ENCODE data around the gene REPS1.

The REPS1 gene

GRCh38 chr6:138909511-138909910 lies 78.5 kb downstream of the REPS1 start:
- TF ChIP-seq CTBP1 (IDR thresholded peaks at IDR 0.05; ENCODE audit: borderline replicate concordance) (no peak), TARDBP (IDR thresholded peaks at IDR 0.05) (no peak), LEF1 (IDR thresholded peaks at IDR 0.05; ENCODE audit: borderline replicate concordance) (no peak)
- POLR2A ChIA-PET: no interaction called here
- no peak for DNase-seq (ENCODE audit: extremely low spot score)
- CTCF ChIA-PET: no interaction called here

GRCh38 chr6:138907167-138907566 lies 80.9 kb downstream of the REPS1 start:
- ChIA-PET POLR2A (no interaction called here), CTCF (no interaction called here)
- no peak for DNase-seq (ENCODE audit: extremely low spot score)
- TF ChIP-seq PKNOX1 (IDR thresholded peaks at IDR 0.05): no peak
- TF ChIP-seq ZNF384 (IDR thresholded peaks at IDR 0.05): 0 out of 2 replicates have a peak, but pooled peaks have one; percentile 21
- no peak for TF ChIP-seq L3MBTL2 (conservative IDR thresholded peaks at IDR 0.05)
- no peak for TF ChIP-seq LEF1 (IDR thresholded peaks at IDR 0.05; ENCODE audit: borderline replicate concordance)
- no peak for TF ChIP-seq BHLHE40 (IDR thresholded peaks at IDR 0.05; ENCODE audit: borderline replicate concordance)
- TF ChIP-seq SUZ12 (IDR thresholded peaks at IDR 0.05): no peak
- TF ChIP-seq FOXA1 (IDR thresholded peaks at IDR 0.05): no peak

- POLR2A ChIA-PET: no interaction called here
These were observed 91.0 kb downstream of the REPS1 start for GRCh38 chr6:138897031-138897430.

GRCh38 chr6:138896104-138896756 lies 91.8 kb downstream of the REPS1 start:
- DNase-seq (ENCODE audit: extremely low spot score): no peak
- ChIA-PET POLR2A (no interaction called here), CTCF (no interaction called here)
- TF ChIP-seq FOXM1 (IDR thresholded peaks at IDR 0.05; ENCODE audit: borderline replicate concordance): no peak
- no peak for TF ChIP-seq PKNOX1 (IDR thresholded peaks at IDR 0.05)
- no peak for TF ChIP-seq NFRKB (IDR thresholded peaks at IDR 0.05)
- no peak for TF ChIP-seq SUZ12 (IDR thresholded peaks at IDR 0.05)
- no peak for TF ChIP-seq L3MBTL2 (conservative IDR thresholded peaks at IDR 0.05)
- TF ChIP-seq BHLHE40 (IDR thresholded peaks at IDR 0.05; ENCODE audit: borderline replicate concordance): no peak
- no peak for TF ChIP-seq ZNF384 (IDR thresholded peaks at IDR 0.05)
- no peak for TF ChIP-seq ELF4 (IDR thresholded peaks at IDR 0.05)
- no peak for TF ChIP-seq FOXA1 (IDR thresholded peaks at IDR 0.05)

More at GRCh38 chr6:138897031-138897430, 91.0 kb downstream of the REPS1 start:
- no peak for TF ChIP-seq HDGF (IDR thresholded peaks at IDR 0.05; ENCODE audit: borderline replicate concordance)
- no peak for TF ChIP-seq ARNT (IDR thresholded peaks at IDR 0.05)
- TF ChIP-seq TARDBP (IDR thresholded peaks at IDR 0.05): no peak
- TF ChIP-seq CTBP1 (IDR thresholded peaks at IDR 0.05; ENCODE audit: borderline replicate concordance): no peak
- no peak for TF ChIP-seq FOXK2 (IDR thresholded peaks at IDR 0.05)
- no peak for TF ChIP-seq FOXA1 (IDR thresholded peaks at IDR 0.05)
- TF ChIP-seq ELF4 (IDR thresholded peaks at IDR 0.05): no peak
- no peak for DNase-seq (ENCODE audit: extremely low spot score)
- CTCF ChIA-PET: no interaction called here

GRCh38 chr6:138891255-138891986 lies 96.6 kb downstream of the REPS1 start:
- ChIA-PET CTCF (no interaction called here), POLR2A (no interaction called here)
- TF ChIP-seq SUZ12 (IDR thresholded peaks at IDR 0.05) (no peak), ARNT (IDR thresholded peaks at IDR 0.05) (no peak), BHLHE40 (IDR thresholded peaks at IDR 0.05; ENCODE audit: borderline replicate concordance) (no peak), L3MBTL2 (conservative IDR thresholded peaks at IDR 0.05) (no peak), ZNF384 (IDR thresholded peaks at IDR 0.05) (no peak), FOXM1 (IDR thresholded peaks at IDR 0.05; ENCODE audit: borderline replicate concordance) (no peak), HDGF (IDR thresholded peaks at IDR 0.05; ENCODE audit: borderline replicate concordance) (no peak)
- DNase-seq (ENCODE audit: extremely low spot score): no peak

GRCh38 chr6:138885156-138885819 lies 102.8 kb downstream of the REPS1 start:
- DNase-seq (ENCODE audit: extremely low spot score): no peak
- POLR2A ChIA-PET: no interaction called here
- TF ChIP-seq SP1 (IDR thresholded peaks at IDR 0.05) (no peak), FOXM1 (IDR thresholded peaks at IDR 0.05; ENCODE audit: borderline replicate concordance) (no peak), ELF4 (IDR thresholded peaks at IDR 0.05) (no peak), LEF1 (IDR thresholded peaks at IDR 0.05; ENCODE audit: borderline replicate concordance) (no peak), TARDBP (IDR thresholded peaks at IDR 0.05) (no peak)
- CTCF ChIA-PET: interaction anchor here (0.6 kb wide), 2 partner anchors 75 to 103 kb away, joined by 3 read pairs; no protein-coding TSS in a partner anchor

- no peak for TF ChIP-seq SP1 (IDR thresholded peaks at IDR 0.05)
- TF ChIP-seq L3MBTL2 (conservative IDR thresholded peaks at IDR 0.05): no peak
- no peak for TF ChIP-seq FOXM1 (IDR thresholded peaks at IDR 0.05; ENCODE audit: borderline replicate concordance)
- TF ChIP-seq HDGF (IDR thresholded peaks at IDR 0.05; ENCODE audit: borderline replicate concordance): no peak
- TF ChIP-seq FOXA1 (IDR thresholded peaks at IDR 0.05): no peak
- no peak for TF ChIP-seq BHLHE40 (IDR thresholded peaks at IDR 0.05; ENCODE audit: borderline replicate concordance)
- TF ChIP-seq LEF1 (IDR thresholded peaks at IDR 0.05; ENCODE audit: borderline replicate concordance): no peak
- no peak for DNase-seq (ENCODE audit: extremely low spot score)
- ChIA-PET CTCF (interaction anchor here (0.7 kb wide), 1 partner anchor 706 kb away, joined by 3 read pairs; no protein-coding TSS in a partner anchor), POLR2A (no interaction called here)
These were observed 105.6 kb downstream of the REPS1 start for GRCh38 chr6:138882369-138883017.

All from HEK293T (cell line).